Activated CD4-positive, alpha-beta memory T cell treated with anti-CD3 and anti-CD28 coated beads, Interleukin-2, amount 10 ng/mL, durations not matched to agents 7 days and 5 days (primary cell): ENCODE results near the gene LDLRAD4. TPM values are rescaled to one million over a fixed set of nuclear protein-coding genes. Genes with fewer than 3 reads are reported as not detected.

Experiments
- CTCF ChIA-PET: fragments of 350-600 bp; sonication (Branson Sonifier 250); formaldehyde crosslinking; loops from one replicate; lab custom pipeline; 2021; ENCODE audit warnings: antibody characterized with exemption, inconsistent platforms; lab: Charles Lee
- POLR2A ChIA-PET: fragments of 350-600 bp; sonication (Branson Sonifier 250); formaldehyde crosslinking; loops from one replicate; lab custom pipeline; 2021; ENCODE audit warnings: antibody characterized with exemption; lab: Charles Lee
- DNase-seq: peaks from one replicate; pipeline ENCODE4 v3.0.0-alpha.2; 2020
- H3K27ac Mint-ChIP-seq: one replicate; pipeline ENCODE4 v1.8.0; 2021; ENCODE audit warnings: mild to moderate bottlenecking, mixed read lengths
- H3K27me3 Mint-ChIP-seq: one replicate; pipeline ENCODE4 v1.8.0; 2021; ENCODE audit warnings: mixed read lengths
- H3K36me3 Mint-ChIP-seq: one replicate; pipeline ENCODE4 v1.8.0; 2021; ENCODE audit warnings: low read depth, mixed read lengths
- H3K4me1 Mint-ChIP-seq: one replicate; pipeline ENCODE4 v1.8.0; 2021; ENCODE audit warnings: mixed read lengths
- H3K4me3 Mint-ChIP-seq: one replicate; pipeline ENCODE4 v1.8.0; 2021; ENCODE audit warnings: mild to moderate bottlenecking, mixed read lengths
- H3K9me3 Mint-ChIP-seq: one replicate; pipeline ENCODE4 v1.8.0; 2021; ENCODE audit warnings: mixed read lengths
- total RNA-seq, 2 experiments: library from RNA; stranded (reverse); gene quantifications; one replicate each; pipeline ENCODE4 v1.2.3, GENCODE V29; 2021

Gene LDLRAD4
- total RNA-seq, 2 experiments from 2014 or later = 19.1 to 22.4 TPM

- ChIA-PET CTCF (no interaction called here), POLR2A (interaction anchor here (1.1 to 1.5 kb wide), 2 partner anchors 39 to 45 kb away, joined by 3 read pairs; no protein-coding TSS in a partner anchor)
- H3K27me3 Mint-ChIP-seq = peaks cover 4% of the 10 kb centered on the region
These were observed 238.2 kb downstream of the LDLRAD4 start for GRCh38 chr18:13456736-13457271.

DNA sequence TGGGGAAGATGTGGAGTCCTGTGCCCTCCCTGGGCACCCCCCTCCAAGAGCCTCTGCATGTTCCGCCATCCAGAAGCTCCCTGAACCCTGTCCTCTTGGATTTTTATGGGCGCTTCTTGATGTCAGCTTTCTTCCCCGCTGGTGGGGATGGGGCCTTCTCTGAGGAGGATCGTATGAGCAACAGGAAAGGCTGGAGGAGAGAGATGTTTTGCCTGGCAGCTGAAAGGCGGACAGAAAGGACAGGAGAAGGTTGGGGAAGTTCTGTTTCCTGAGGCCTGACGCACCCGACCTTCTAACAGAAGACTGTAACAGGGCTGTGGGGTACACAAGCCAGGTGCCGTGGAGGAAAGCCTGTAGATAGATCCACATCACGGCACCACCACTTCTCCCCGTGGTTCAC is 238.8 kb downstream of the LDLRAD4 start:
- peaks cover 4% of the 10 kb centered on the region for H3K27me3 Mint-ChIP-seq
- no peak overlapping the region for H3K4me3 Mint-ChIP-seq
- DNase-seq = no peak
- POLR2A ChIA-PET = interaction anchor here (1.1 kb wide), 1 partner anchor 39 kb away, joined by 3 read pairs; no protein-coding TSS in a partner anchor
- H3K4me1 Mint-ChIP-seq = peaks cover 39% of the 10 kb centered on the region
- peaks cover 13% of the 10 kb centered on the region for H3K36me3 Mint-ChIP-seq
- CTCF ChIA-PET = no interaction called here
- H3K27ac Mint-ChIP-seq = no peak overlapping the region
- peaks cover 14% of the 10 kb centered on the region for H3K9me3 Mint-ChIP-seq

More at GRCh38 chr18:13456736-13457271, 238.2 kb downstream of the LDLRAD4 start:
- Mint-ChIP-seq H3K4me3 (no peak overlapping the region), H3K27ac (no peak overlapping the region), H3K36me3 (peaks cover 13% of the 10 kb centered on the region), H3K9me3 (peaks cover 14% of the 10 kb centered on the region), H3K4me1 (peaks cover 34% of the 10 kb centered on the region)
- DNase-seq = no peak

- Mint-ChIP-seq H3K4me1 (peaks cover 57% of the 10 kb centered on the region), H3K27ac (no peak overlapping the region)
These were observed 242.4 kb downstream of the LDLRAD4 start for GRCh38 chr18:13460946-13461345.

DNA sequence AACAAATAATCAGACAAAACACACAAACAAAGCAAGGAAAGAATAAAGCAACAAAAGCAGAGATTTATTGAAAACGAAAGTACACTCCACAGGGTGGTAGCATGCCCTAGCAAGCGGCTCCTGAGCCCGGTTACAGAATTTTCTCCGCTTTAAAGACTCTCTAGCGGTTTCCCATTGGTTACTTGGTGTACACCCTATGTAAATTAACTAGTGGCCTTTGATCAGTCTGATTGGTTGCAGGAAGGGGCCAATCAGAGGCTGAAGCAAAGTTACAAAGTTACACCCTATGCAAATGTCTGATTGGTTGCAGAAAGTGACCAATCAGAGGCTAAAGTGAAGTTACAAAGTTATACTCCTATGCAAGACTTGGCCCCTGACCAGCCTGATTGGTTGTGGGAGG is 242.9 kb downstream of the LDLRAD4 start:
- H3K27ac Mint-ChIP-seq = no peak overlapping the region
- ChIA-PET POLR2A (no interaction called here), CTCF (no interaction called here)
- no peak for DNase-seq
- H3K4me1 Mint-ChIP-seq = peaks cover 55% of the 10 kb centered on the region
- H3K4me3 Mint-ChIP-seq = no peak overlapping the region
- peaks cover 15% of the 10 kb centered on the region for H3K9me3 Mint-ChIP-seq
- H3K36me3 Mint-ChIP-seq = peaks cover 15% of the 10 kb centered on the region
- H3K27me3 Mint-ChIP-seq = no peaks in the 10 kb centered on the region

More at GRCh38 chr18:13460946-13461345, 242.4 kb downstream of the LDLRAD4 start:
- ChIA-PET POLR2A (no interaction called here), CTCF (no interaction called here)
- Mint-ChIP-seq H3K27me3 (no peaks in the 10 kb centered on the region), H3K36me3 (peaks cover 13% of the 10 kb centered on the region), H3K9me3 (peaks cover 14% of the 10 kb centered on the region), H3K4me3 (no peak overlapping the region)
- DNase-seq = no peak

DNA sequence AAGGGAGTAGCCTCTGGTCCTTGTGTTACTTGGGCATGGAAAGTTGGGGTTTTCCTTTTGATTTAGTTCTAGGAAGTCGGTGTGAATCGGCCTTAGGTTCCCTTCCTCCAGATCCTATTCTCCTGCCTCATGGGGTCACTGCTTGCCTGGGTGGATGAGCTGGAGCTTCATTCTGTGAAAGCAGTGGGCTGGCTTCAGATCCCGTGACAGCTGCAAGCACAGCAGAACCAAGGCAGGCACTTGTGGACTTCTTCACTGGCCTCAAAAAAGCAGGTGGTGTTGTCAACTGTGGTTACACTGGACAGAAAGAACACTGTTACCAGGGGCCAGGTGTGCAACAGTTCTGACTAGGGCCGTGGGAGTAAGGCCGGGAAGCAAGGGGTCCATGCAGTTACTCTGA is 243.4 kb downstream of the LDLRAD4 start:
- no peak for DNase-seq
- POLR2A ChIA-PET = no interaction called here
- Mint-ChIP-seq H3K27me3 (no peaks in the 10 kb centered on the region), H3K9me3 (peaks cover 20% of the 10 kb centered on the region), H3K27ac (no peak overlapping the region), H3K36me3 (peaks cover 19% of the 10 kb centered on the region), H3K4me3 (no peak overlapping the region), H3K4me1 (peaks cover 55% of the 10 kb centered on the region)
- CTCF ChIA-PET = interaction anchor here (0.6 kb wide), 1 partner anchor 1193 kb away, joined by 4 read pairs; no protein-coding TSS in a partner anchor

DNA sequence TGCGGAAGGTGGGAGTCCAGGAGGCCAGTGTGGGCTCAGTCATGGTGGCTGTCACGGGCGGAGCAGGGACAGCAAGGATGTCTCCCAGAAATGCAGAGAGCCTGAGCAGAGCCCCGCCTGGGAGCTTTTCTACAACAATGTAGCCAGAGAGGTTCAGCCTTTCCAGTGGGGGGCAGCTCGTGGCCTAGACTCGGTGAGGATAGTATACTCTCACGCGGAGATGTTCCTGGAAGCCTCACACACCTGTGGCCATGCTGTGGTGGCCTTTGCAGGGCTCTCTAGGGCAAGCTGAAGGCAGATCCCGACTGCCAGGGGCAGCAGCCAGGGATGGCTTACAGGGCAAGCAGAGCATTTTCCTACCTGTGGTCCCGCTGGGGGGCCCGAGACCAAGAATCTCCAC is 244.1 kb downstream of the LDLRAD4 start:
- Mint-ChIP-seq H3K4me1 (peaks cover 55% of the 10 kb centered on the region), H3K27ac (no peak overlapping the region), H3K9me3 (peaks cover 26% of the 10 kb centered on the region), H3K4me3 (no peak overlapping the region), H3K36me3 (peaks cover 25% of the 10 kb centered on the region), H3K27me3 (no peaks in the 10 kb centered on the region)
- CTCF ChIA-PET = interaction anchor here (1.0 to 1.5 kb wide), 2 partner anchors 16 to 247 kb away, joined by 3 to 5 read pairs; no protein-coding TSS in a partner anchor
- DNase-seq = no peak
- POLR2A ChIA-PET = no interaction called here

GRCh38 chr18:13463526-13464210 is 245.1 kb downstream of the LDLRAD4 start:
- Mint-ChIP-seq H3K36me3 (peaks cover 17% of the 10 kb centered on the region), H3K9me3 (peaks cover 21% of the 10 kb centered on the region), H3K27ac (peak overlapping the region; percentile 52), H3K27me3 (no peaks in the 10 kb centered on the region), H3K4me1 (peaks cover 53% of the 10 kb centered on the region), H3K4me3 (no peak overlapping the region)
- ChIA-PET CTCF (interaction anchor here (1.0 to 1.5 kb wide), 3 partner anchors 17 to 248 kb away, joined by 3 to 5 read pairs (median 3); no protein-coding TSS in a partner anchor), POLR2A (interaction anchor here (0.8 to 2.0 kb wide), 5 partner anchors 23 to 327 kb away, joined by 3 to 6 read pairs (median 3); no protein-coding TSS in a partner anchor)
- no peak for DNase-seq

GRCh38 chr18:13464432-13465123 is 246.0 kb downstream of the LDLRAD4 start:
- ChIA-PET CTCF (interaction anchor here (1.0 to 1.5 kb wide), 2 partner anchors 22 to 249 kb away, joined by 3 to 5 read pairs; no protein-coding TSS in a partner anchor), POLR2A (interaction anchor here (0.8 to 2.0 kb wide), 6 partner anchors 11 to 328 kb away, joined by 3 to 6 read pairs (median 3); no protein-coding TSS in a partner anchor)
- peak; percentile 78 for DNase-seq
- Mint-ChIP-seq H3K27ac (peak overlapping the region; percentile 82), H3K4me3 (peak overlapping the region; percentile 83), H3K9me3 (peaks cover 21% of the 10 kb centered on the region), H3K27me3 (no peaks in the 10 kb centered on the region), H3K36me3 (peaks cover 19% of the 10 kb centered on the region), H3K4me1 (peaks cover 61% of the 10 kb centered on the region)

GRCh38 chr18:13465124-13465446 is 246.5 kb downstream of the LDLRAD4 start:
- no peaks in the 10 kb centered on the region for H3K27me3 Mint-ChIP-seq
- H3K27ac Mint-ChIP-seq = peak overlapping the region; percentile 82
- H3K4me3 Mint-ChIP-seq = peak overlapping the region; percentile 83
- ChIA-PET POLR2A (interaction anchor here (0.8 to 2.0 kb wide), 3 partner anchors 12 to 37 kb away, joined by 3 to 6 read pairs (median 3); no protein-coding TSS in a partner anchor), CTCF (no interaction called here)
- H3K9me3 Mint-ChIP-seq = peaks cover 21% of the 10 kb centered on the region
- H3K36me3 Mint-ChIP-seq = peaks cover 18% of the 10 kb centered on the region
- no peak for DNase-seq
- peaks cover 61% of the 10 kb centered on the region for H3K4me1 Mint-ChIP-seq

- Mint-ChIP-seq H3K36me3 (peaks cover 18% of the 10 kb centered on the region), H3K27ac (peak overlapping the region; percentile 82), H3K4me1 (peaks cover 61% of the 10 kb centered on the region), H3K4me3 (peak overlapping the region; percentile 83), H3K27me3 (no peaks in the 10 kb centered on the region), H3K9me3 (peaks cover 21% of the 10 kb centered on the region)
- CTCF ChIA-PET = no interaction called here
- POLR2A ChIA-PET = interaction anchor here (0.8 to 2.0 kb wide), 3 partner anchors 12 to 36 kb away, joined by 3 to 6 read pairs (median 3); no protein-coding TSS in a partner anchor
- no peak for DNase-seq
These were observed 246.9 kb downstream of the LDLRAD4 start for GRCh38 chr18:13465476-13465875.

DNA sequence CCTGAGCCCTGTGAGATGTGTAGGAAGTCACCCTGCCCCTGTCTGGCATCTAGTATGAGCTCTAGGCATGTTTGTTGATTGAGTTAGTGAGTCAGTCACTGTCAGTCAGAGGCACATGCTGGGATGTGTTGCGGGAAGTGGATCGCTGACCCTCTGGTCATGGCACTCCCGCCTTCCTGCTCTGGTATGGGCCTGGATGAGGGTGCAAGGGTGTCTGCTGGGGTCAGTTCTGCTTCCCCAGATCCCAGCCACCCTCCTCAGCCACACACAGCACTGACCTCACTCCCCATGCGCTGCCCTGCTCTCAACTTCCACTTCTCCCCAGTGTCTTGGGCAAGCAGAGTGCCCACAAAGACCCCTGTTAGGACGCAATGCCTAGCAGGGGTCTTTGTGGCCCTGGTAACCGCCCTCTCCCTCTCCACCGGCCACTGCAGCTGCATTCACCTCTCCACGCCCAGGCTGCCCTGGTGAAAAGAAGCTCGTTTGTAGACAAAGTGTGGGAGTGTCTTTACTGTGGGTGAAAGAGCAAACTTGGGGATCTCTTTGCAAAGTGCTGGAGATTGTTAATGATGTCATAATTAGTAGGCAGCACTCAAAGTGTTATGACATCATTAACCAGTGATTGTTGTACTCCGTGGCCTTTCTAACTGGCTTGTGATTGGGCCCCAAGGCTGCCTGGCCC is 252.1 kb downstream of the LDLRAD4 start:
- H3K4me3 Mint-ChIP-seq = no peak overlapping the region
- CTCF ChIA-PET = no interaction called here
- POLR2A ChIA-PET = no interaction called here
- peaks cover 43% of the 10 kb centered on the region for H3K36me3 Mint-ChIP-seq
- no peak for DNase-seq
- no peaks in the 10 kb centered on the region for H3K27me3 Mint-ChIP-seq
- no peak overlapping the region for H3K27ac Mint-ChIP-seq
- H3K9me3 Mint-ChIP-seq = peaks cover 16% of the 10 kb centered on the region
- peaks cover 27% of the 10 kb centered on the region for H3K4me1 Mint-ChIP-seq

GRCh38 chr18:13471198-13471845 is 252.8 kb downstream of the LDLRAD4 start:
- CTCF ChIA-PET = no interaction called here
- Mint-ChIP-seq H3K4me3 (no peak overlapping the region), H3K27ac (no peak overlapping the region), H3K4me1 (peaks cover 23% of the 10 kb centered on the region), H3K27me3 (no peaks in the 10 kb centered on the region), H3K9me3 (peaks cover 16% of the 10 kb centered on the region), H3K36me3 (peaks cover 44% of the 10 kb centered on the region)
- no peak for DNase-seq
- POLR2A ChIA-PET = no interaction called here
